Astrocyte of the spinal cord (primary cell): ENCODE results near the gene REN.

Experiments used
- DNase-seq: peaks from one replicate; pipeline ENCODE4 v3.0.0; 2011; ENCODE audit warnings: low read depth, low spot score
- H3K4me3 ChIP-seq: 2 replicates; pipeline ENCODE4 v1.5.1; 2011; ENCODE audit warnings: low read depth, mild to moderate bottlenecking, low read length, moderate library complexity
- in situ Hi-C: cut with HindIII; loops from 2 replicates; pipeline ENCODE4 v1.10.0; 2017; ENCODE audit warnings: low sequenced_read_pairs
- TF ChIP-seq, protein P1 (sequence below): IDR thresholded peaks from 2 replicates; pipeline ENCODE4 v1.5.1; 2012; ENCODE audit warnings: low read depth, mild to moderate bottlenecking, low read length, inconsistent platforms

Gene REN

DNA sequence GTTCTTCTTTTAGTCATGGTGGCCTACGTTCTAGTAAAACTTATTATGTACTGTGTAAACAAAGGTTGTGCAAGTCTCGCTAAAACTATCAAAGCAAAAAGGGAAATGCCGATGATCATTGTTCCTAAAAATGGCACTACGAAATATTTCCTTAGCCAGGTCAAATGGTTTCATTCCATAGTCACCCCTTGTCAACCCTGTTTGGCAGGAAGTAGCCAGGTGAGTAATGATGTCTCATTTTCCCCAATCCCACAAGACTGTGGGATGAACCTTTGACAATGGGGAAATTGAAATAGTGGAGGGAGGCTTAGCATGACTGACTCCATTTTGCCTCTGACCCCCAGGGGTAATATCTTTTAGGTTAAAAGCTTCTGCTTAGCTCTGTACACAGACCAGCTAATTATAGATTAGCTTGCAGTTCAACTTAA, 5.6 kb upstream of the REN start:
- peak; percentile 42 for DNase-seq
- no peak overlapping the region for H3K4me3 ChIP-seq
- TF ChIP-seq, protein P1, sequence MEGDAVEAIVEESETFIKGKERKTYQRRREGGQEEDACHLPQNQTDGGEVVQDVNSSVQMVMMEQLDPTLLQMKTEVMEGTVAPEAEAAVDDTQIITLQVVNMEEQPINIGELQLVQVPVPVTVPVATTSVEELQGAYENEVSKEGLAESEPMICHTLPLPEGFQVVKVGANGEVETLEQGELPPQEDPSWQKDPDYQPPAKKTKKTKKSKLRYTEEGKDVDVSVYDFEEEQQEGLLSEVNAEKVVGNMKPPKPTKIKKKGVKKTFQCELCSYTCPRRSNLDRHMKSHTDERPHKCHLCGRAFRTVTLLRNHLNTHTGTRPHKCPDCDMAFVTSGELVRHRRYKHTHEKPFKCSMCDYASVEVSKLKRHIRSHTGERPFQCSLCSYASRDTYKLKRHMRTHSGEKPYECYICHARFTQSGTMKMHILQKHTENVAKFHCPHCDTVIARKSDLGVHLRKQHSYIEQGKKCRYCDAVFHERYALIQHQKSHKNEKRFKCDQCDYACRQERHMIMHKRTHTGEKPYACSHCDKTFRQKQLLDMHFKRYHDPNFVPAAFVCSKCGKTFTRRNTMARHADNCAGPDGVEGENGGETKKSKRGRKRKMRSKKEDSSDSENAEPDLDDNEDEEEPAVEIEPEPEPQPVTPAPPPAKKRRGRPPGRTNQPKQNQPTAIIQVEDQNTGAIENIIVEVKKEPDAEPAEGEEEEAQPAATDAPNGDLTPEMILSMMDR, result no peak
- in situ Hi-C loops, result no loop called here

DNA sequence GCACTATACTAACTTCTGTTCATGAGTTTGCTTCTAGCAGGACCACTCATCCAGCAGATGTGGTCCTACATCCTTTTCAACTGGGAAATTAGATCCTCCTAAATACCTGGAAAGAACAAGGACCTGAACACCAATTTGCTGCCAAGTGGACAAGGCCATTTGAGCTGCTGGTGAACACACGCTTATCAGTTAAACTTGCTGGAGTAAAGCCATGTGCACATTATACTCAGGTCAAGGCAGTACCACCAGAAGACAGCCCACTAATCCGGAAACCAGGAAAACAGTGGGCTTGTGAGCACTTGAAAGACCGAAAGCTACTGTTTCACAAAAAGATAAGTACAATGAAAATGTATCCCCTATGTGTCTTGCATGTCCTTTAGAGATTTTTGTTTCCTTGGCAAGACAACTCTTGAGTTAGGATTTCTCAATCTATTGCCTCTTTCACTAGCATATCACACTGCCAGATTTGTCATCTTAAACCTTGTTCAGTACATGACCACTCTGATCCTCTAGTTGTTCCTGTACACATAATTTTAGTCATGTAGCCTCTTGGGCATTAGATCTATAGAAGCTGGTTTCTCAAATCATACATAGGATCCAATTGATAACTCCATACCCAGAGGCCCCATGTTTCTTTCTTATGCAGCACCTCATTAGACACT, 4.5 kb upstream of the REN start:
- no peak for DNase-seq
- in situ Hi-C loops, result no loop called here
- no peak overlapping the region for H3K4me3 ChIP-seq
- TF ChIP-seq, protein P1, result no peak

DNA sequence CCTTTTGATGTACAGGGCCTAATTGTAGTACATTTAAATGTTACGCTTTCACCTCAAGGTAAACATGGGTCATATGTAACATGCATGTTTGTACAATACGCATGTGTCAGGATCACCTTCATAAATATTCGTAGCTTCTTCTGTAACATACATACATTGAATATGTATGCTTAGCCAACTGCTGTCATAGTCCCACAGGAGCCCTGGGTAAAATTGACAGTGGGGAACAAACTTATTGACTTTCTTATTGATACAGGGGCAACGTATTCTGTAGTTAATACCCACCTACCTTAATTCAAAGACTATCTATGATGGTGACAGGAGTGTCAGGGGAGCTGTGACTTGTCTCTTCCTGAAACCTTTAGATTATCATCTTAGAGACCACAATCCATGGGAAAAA, 3.7 kb upstream of the REN start:
- TF ChIP-seq, protein P1, result no peak
- in situ Hi-C loops, result no loop called here
- H3K4me3 ChIP-seq, result no peak overlapping the region
- no peak for DNase-seq

DNA sequence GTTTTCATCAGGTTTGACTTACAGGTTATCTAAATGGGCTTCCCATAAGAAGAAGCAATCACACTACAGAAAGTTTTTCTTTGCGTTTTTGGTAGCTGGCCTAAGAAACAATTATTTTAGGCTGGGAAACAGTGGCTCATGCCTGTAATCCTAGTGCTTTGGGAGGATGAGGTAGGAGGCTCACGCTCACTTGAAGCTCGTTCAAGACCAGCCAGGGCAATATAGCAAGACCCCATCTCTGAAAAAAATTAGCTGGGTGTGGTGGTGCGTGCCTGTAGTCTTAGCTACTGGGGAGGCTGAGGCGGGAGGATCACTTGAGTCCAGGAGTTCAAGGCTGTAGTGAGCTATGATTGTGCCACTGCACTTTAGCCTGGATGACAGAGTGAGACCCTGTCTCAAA, 1.6 kb upstream of the REN start:
- in situ Hi-C loops, result no loop called here
- TF ChIP-seq, protein P1, result no peak
- no peak overlapping the region for H3K4me3 ChIP-seq
- no peak for DNase-seq

DNA sequence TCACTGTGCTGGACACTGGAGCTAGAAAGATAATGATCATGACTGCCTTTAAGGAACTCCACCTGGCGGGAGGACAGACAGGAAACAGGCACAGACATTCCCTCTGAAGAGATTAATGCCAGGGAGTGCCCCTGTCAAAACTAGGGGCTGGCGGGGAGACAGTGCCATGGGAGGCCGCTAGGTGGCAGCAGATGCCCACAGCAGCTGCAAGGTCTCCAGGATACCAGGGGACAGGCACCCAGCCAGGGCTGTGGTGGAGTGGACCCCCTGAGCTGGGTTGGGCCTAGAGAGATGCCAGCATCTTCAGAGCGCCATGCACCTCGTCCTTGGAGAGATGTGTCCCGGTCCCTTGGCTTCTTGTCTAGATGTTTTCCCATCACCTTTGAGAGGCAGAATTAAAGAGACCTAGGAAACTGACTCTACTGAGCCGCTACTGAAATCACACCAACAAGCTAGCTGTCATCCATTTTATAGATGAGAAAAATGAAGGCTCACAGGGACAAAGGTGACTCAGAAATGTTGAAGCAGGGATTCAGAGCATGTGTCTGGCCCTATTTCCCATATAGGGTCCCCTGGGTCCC, 3.6 kb downstream of the REN start:
- in situ Hi-C loops, result no loop called here
- TF ChIP-seq, protein P1, result peak; percentile 98
- no peak overlapping the region for H3K4me3 ChIP-seq

DNA sequence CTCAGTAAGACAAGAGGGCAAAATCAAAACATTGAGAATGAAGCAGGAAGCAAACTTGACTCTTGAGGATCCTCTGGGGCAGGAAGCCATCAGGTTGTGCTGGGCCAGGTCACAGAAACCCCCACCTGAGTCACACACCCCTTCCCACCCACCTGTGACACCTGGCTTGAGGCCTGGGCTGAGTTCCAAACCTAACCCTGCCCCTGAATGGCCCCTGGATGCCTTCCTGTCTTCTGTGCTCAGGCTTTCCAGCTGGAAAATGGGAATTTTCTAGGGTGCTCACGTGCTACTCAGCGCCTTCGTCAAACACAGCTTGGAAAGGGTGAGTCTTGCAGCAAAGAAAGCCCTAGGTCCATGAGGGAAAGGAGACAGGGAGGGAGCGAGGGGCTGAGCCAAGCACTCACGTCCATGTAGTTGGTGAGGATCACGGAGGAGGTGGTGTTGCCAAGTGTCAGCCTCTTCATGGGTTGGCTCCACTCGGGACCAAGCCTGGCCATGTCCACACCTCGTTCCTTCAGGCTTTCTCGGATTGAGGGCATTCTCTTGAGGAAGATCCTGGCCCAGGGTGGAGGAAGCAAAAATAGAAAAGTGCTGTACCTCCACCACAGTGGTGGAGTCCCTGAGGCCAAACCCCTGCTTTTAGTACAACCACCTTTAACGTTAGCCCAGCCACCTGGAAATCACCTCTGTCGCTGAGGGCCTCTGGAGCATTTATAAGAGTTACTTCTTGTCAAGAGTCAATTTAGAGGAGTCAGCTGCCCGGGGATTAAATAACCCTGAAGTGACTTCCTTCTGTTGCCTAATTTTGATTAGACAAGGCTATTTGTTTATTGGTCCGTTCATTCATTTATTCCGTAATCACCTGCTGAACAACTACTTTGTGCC, 4.3 kb downstream of the REN start:
- in situ Hi-C loops, result no loop called here
- no peak for DNase-seq
- TF ChIP-seq, protein P1, result no peak
- no peak overlapping the region for H3K4me3 ChIP-seq

More for the DNA sequence above, 3.6 kb downstream of the REN start:
- DNase-seq, result peak; percentile 57
